Glutamatergic neuron (in vitro differentiated cells): ENCODE measurements around the gene GALNT2. TPM values are rescaled to one million over a fixed set of nuclear protein-coding genes. Genes with fewer than 3 reads are reported as not detected.

Experiments
- DNase-seq: peaks from one replicate; pipeline ENCODE4 v3.0.0; 2022
- H3K27ac Mint-ChIP-seq: one replicate; pipeline ENCODE4 v1.8.0; 2020; ENCODE audit warnings: mild to moderate bottlenecking, mixed read lengths, inconsistent platforms; ENCODE audit not compliant: unreplicated experiment
- H3K27me3 Mint-ChIP-seq: one replicate; pipeline ENCODE4 v1.8.0; 2020; ENCODE audit warnings: mild to moderate bottlenecking, moderate library complexity, mixed read lengths, inconsistent platforms; ENCODE audit not compliant: unreplicated experiment
- H3K36me3 Mint-ChIP-seq: one replicate; pipeline ENCODE4 v1.8.0; 2020; ENCODE audit warnings: mild to moderate bottlenecking, mixed read lengths, inconsistent platforms; ENCODE audit not compliant: unreplicated experiment
- H3K4me1 Mint-ChIP-seq: one replicate; pipeline ENCODE4 v1.8.0; 2020; ENCODE audit warnings: mild to moderate bottlenecking, low read depth, mixed read lengths, inconsistent platforms; ENCODE audit not compliant: unreplicated experiment
- H3K4me3 Mint-ChIP-seq: one replicate; pipeline ENCODE4 v1.8.0; 2020; ENCODE audit warnings: mild to moderate bottlenecking, mixed read lengths, inconsistent platforms; ENCODE audit not compliant: unreplicated experiment
- H3K9me3 Mint-ChIP-seq: one replicate; pipeline ENCODE4 v1.8.0; 2020; ENCODE audit warnings: mild to moderate bottlenecking, moderate library complexity, mixed read lengths, inconsistent platforms; ENCODE audit not compliant: unreplicated experiment
- total RNA-seq: library from RNA; stranded (reverse); fragmentation: NEBNext Ultra II Directional; extraction: Animal tissue kit (Norgen Biotek cat#: 25700); gene quantifications from one replicate; pipeline ENCODE4 v1.2.1, GENCODE V29; 2021; ENCODE audit not compliant: unreplicated experiment
- TF ChIP-seq, protein P1 (sequence below): fragments of 200-600 bp; sonication (generic); IDR thresholded peaks from one replicate; pipeline ENCODE4 v1.5.0; 2021; ENCODE audit not compliant: partially characterized antibody, unreplicated experiment

The GALNT2 gene
- total RNA-seq, 1 donor from 2014 or later, result 35.2 TPM

DNA sequence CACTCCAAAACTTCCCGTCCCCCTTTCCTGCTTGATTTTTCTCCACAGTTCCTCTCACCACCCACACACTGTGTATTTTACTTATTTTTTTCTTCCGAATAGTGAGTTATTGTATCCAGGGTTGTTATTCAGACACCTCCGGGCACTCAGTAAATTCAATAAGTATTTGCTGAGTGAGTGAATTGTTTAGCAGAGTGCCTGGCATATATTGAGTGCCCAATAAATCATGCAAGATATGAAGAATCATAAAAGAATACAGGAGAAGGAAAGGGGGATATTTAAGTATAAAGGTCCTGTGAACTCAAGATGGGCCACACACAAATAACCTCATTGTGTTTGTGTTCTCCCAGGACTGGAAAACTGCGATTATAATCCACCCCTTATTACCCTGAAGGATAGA, 139.9 kb downstream of the GALNT2 start:
- Mint-ChIP-seq H3K36me3 (peaks cover 5% of the 10 kb centered on the region), H3K4me1 (peaks cover 15% of the 10 kb centered on the region), H3K27ac (no peak overlapping the region), H3K27me3 (peaks cover 1% of the 10 kb centered on the region), H3K9me3 (no peaks in the 10 kb centered on the region), H3K4me3 (no peak overlapping the region)
- no peak for DNase-seq
- TF ChIP-seq, protein P1, sequence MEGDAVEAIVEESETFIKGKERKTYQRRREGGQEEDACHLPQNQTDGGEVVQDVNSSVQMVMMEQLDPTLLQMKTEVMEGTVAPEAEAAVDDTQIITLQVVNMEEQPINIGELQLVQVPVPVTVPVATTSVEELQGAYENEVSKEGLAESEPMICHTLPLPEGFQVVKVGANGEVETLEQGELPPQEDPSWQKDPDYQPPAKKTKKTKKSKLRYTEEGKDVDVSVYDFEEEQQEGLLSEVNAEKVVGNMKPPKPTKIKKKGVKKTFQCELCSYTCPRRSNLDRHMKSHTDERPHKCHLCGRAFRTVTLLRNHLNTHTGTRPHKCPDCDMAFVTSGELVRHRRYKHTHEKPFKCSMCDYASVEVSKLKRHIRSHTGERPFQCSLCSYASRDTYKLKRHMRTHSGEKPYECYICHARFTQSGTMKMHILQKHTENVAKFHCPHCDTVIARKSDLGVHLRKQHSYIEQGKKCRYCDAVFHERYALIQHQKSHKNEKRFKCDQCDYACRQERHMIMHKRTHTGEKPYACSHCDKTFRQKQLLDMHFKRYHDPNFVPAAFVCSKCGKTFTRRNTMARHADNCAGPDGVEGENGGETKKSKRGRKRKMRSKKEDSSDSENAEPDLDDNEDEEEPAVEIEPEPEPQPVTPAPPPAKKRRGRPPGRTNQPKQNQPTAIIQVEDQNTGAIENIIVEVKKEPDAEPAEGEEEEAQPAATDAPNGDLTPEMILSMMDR, result no peak

- peaks cover 15% of the 10 kb centered on the region for H3K4me1 Mint-ChIP-seq
- TF ChIP-seq, protein P1, result no peak
- DNase-seq, result no peak
- peaks cover 5% of the 10 kb centered on the region for H3K36me3 Mint-ChIP-seq
- H3K27ac Mint-ChIP-seq, result no peak overlapping the region
- no peaks in the 10 kb centered on the region for H3K9me3 Mint-ChIP-seq
- H3K27me3 Mint-ChIP-seq, result no peaks in the 10 kb centered on the region
- no peak overlapping the region for H3K4me3 Mint-ChIP-seq
Observed at GRCh38 chr1:230207598-230207997, 140.6 kb downstream of the GALNT2 start.

DNA sequence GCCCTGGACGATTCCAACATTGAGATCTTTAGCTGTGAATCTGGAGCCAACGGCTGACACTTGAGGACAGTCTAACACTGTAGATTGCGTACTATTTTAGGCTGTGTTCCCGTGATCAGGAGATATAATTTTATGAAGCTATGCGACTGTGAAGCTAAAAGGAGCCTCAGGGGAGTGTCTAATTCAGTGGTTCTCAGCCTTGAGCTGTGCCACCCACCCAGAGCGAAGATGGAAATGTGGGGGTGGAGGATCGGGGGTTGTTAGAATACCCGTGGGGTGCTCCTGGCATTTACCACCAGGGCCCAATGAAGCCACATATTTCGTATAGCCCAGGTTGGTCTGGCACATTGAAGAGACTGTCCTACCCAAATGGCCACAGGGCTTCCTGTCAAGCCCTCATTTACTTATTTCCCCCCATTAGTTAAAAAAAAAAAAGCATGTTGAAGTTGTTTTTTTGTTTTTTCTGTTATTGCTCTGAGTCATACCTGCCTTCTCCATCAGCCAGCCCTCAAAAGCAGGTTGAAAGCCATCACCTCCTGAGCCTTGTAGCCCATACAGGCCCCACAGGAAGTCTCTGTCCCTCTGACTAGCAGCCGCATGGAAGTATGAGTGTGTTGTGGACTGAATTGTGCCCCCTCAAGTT, 141.7 kb downstream of the GALNT2 start:
- H3K27ac Mint-ChIP-seq, result no peak overlapping the region
- TF ChIP-seq, protein P1, result no peak
- DNase-seq, result no peak
- peaks cover 5% of the 10 kb centered on the region for H3K36me3 Mint-ChIP-seq
- no peak overlapping the region for H3K4me3 Mint-ChIP-seq
- H3K4me1 Mint-ChIP-seq, result peaks cover 15% of the 10 kb centered on the region
- no peaks in the 10 kb centered on the region for H3K27me3 Mint-ChIP-seq
- H3K9me3 Mint-ChIP-seq, result no peaks in the 10 kb centered on the region

GRCh38 chr1:230210326-230210980, 143.4 kb downstream of the GALNT2 start:
- H3K4me1 Mint-ChIP-seq, result peaks cover 14% of the 10 kb centered on the region
- TF ChIP-seq, protein P1, result no peak
- H3K4me3 Mint-ChIP-seq, result no peak overlapping the region

DNA sequence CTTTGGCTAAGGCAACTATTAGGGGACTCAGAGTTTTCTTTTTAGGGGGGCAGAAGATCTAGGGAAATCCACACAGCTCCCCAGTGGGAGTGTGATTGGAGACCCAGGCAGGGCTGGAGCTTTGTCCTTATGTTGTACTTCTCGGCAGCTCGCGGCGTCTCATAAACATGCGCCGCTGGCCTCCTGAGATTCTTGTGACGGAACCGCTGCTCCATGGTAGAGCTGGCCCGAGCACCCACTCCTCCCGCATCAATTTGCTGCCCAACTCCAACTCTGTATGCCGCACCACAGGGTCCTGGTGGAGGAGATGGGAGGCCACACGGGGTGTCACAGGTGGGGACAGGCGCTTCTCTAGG, 143.9 kb downstream of the GALNT2 start:
- TF ChIP-seq, protein P1, result no peak

More at GRCh38 chr1:230210326-230210980, 143.4 kb downstream of the GALNT2 start:
- no peak for DNase-seq
- Mint-ChIP-seq H3K9me3 (no peaks in the 10 kb centered on the region), H3K36me3 (peaks cover 5% of the 10 kb centered on the region), H3K27ac (no peak overlapping the region), H3K27me3 (no peaks in the 10 kb centered on the region)

More for the DNA sequence above, 143.9 kb downstream of the GALNT2 start:
- Mint-ChIP-seq H3K36me3 (peaks cover 5% of the 10 kb centered on the region), H3K27me3 (no peaks in the 10 kb centered on the region), H3K9me3 (no peaks in the 10 kb centered on the region), H3K4me1 (peaks cover 13% of the 10 kb centered on the region), H3K27ac (no peak overlapping the region), H3K4me3 (no peak overlapping the region)
- no peak for DNase-seq
